Endothelial cell of umbilical vein (primary cell): ENCODE results near the gene PPP3CA. TPM values are rescaled to one million over a fixed set of nuclear protein-coding genes. Genes with fewer than 3 reads are reported as not detected.

ENCODE experiments used
- BruUV-seq: library from RNA; stranded (reverse); fragments of 400-500 nt; replicated peaks from 2 replicates; lab custom pipeline; 2021; lab: Mats Ljungman, UMichigan
- CTCF ChIA-PET: fragments of 300-600, 350-600 bp; sonication (Branson Sonifier 250); formaldehyde crosslinking; loops from one replicate; lab custom pipeline; 2021; ENCODE audit warnings: antibody characterized with exemption, inconsistent platforms; lab: Charles Lee
- POLR2A ChIA-PET: fragments of 300-600, 350-600 bp; sonication (Branson Sonifier 250); formaldehyde crosslinking; loops from one replicate; lab custom pipeline; 2021; ENCODE audit warnings: antibody characterized with exemption, inconsistent platforms; lab: Charles Lee
- DNase-seq: peaks from one replicate; pipeline ENCODE4 v3.0.0-alpha.2; 2011; ENCODE audit warnings: low read depth, low spot score
- FAIRE-seq: peaks from 2 replicates; lab custom pipeline; 2011; peaks lifted over from hg19 to GRCh38; lab: Jason Lieb, UNC
- H2AFZ ChIP-seq: 2 replicates; pipeline ENCODE4 v1.6.0; 2012; ENCODE audit warnings: low read depth, low read length, control low read depth, inconsistent platforms
- H3K27ac ChIP-seq: 2 replicates; pipeline ENCODE4 v1.5.1; 2011; ENCODE audit warnings: low read depth, mild to moderate bottlenecking, control low read depth, low read length, moderate library complexity; ENCODE audit not compliant: insufficient read depth
- H3K27me3 ChIP-seq, 2 experiments: 2 replicates each; pipeline versions ENCODE4 v1.6.0 to v1.6.1; 2011; ENCODE audit warnings: low read length in 2 of 2, mixed read lengths in 1 of 2; ENCODE audit not compliant: control insufficient read depth in 2 of 2, insufficient read depth in 2 of 2
- H3K36me3 ChIP-seq, 2 experiments: 2 replicates in 1 of 2; 3 replicates in 1 of 2; pipeline ENCODE4 v1.5.1; 2011; ENCODE audit warnings: low read length in 2 of 2, mild to moderate bottlenecking in 1 of 2, moderate library complexity in 1 of 2; ENCODE audit not compliant: control insufficient read depth in 2 of 2, insufficient read depth in 2 of 2; ENCODE audit errors: extremely low read depth in 1 of 2
- H3K4me1 ChIP-seq: 3 replicates; pipeline ENCODE4 v1.5.1; 2011; ENCODE audit warnings: mild to moderate bottlenecking, low read length; ENCODE audit not compliant: control insufficient read depth, insufficient read depth; ENCODE audit errors: extremely low read depth
- H3K4me2 ChIP-seq: 2 replicates; pipeline ENCODE4 v1.6.1; 2011; ENCODE audit warnings: low read length, control low read depth, mixed read lengths; ENCODE audit not compliant: insufficient read depth
- H3K4me3 ChIP-seq, 3 experiments: fragments of 200-600 bp in 1 of 3; sonication (generic), shearing (Covaris generic) in 1 of 3; replicated peaks in 1 of 3; 2 replicates each; pipeline ENCODE4 v1.5.1; 2011 to 2016; ENCODE audit warnings: control low read depth in 3 of 3, low read length in 3 of 3, mild to moderate bottlenecking in 2 of 3, inconsistent platforms in 1 of 3, low read depth in 1 of 3, moderate library complexity in 1 of 3; ENCODE audit not compliant: insufficient read depth in 1 of 3
- H3K79me2 ChIP-seq: 2 replicates; pipeline ENCODE4 v1.6.0; 2012; ENCODE audit warnings: low read length, inconsistent platforms; ENCODE audit not compliant: control insufficient read depth, insufficient read depth
- H3K9ac ChIP-seq: replicated peaks from 2 replicates; pipeline ENCODE3; 2011; ENCODE audit warnings: low read length, control low read depth; ENCODE audit not compliant: insufficient read depth; ENCODE audit errors: extremely low read depth
- H3K9me1 ChIP-seq: replicated peaks from 3 replicates; pipeline ENCODE4 v1.6.0; 2011; ENCODE audit warnings: mild to moderate bottlenecking, low read length; ENCODE audit not compliant: control insufficient read depth, insufficient read depth; ENCODE audit errors: extremely low read depth
- H3K9me3 ChIP-seq: replicated peaks from 2 replicates; pipeline ENCODE4 v1.5.1; 2012; ENCODE audit warnings: low read length, inconsistent platforms; ENCODE audit not compliant: control insufficient read depth, insufficient read depth
- H4K20me1 ChIP-seq: replicated peaks from 2 replicates; pipeline ENCODE3; 2011; ENCODE audit warnings: mild to moderate bottlenecking, low read length; ENCODE audit not compliant: control insufficient read depth, insufficient read depth; ENCODE audit errors: extremely low read depth
- EZH2 ChIP-seq: IDR thresholded peaks from 2 replicates; pipeline ENCODE4 v1.6.1; 2012; ENCODE audit warnings: borderline replicate concordance, low read depth, mild to moderate bottlenecking, moderate library complexity, low read length, inconsistent platforms; ENCODE audit not compliant: severe bottlenecking
- FOS ChIP-seq: IDR thresholded peaks from 2 replicates; pipeline ENCODE4 v1.6.1; 2011; ENCODE audit warnings: mild to moderate bottlenecking, low read length, moderate library complexity, borderline replicate concordance; ENCODE audit not compliant: insufficient read depth
- GATA2 ChIP-seq: IDR thresholded peaks from 2 replicates; pipeline ENCODE4 v1.7.0; 2011; ENCODE audit warnings: low read depth, mild to moderate bottlenecking, moderate library complexity, mixed read lengths, low read length; ENCODE audit not compliant: insufficient read length, insufficient read depth
- JUN ChIP-seq: IDR thresholded peaks from 2 replicates; pipeline ENCODE4 v1.6.1; 2011; ENCODE audit warnings: borderline replicate concordance, low read depth; ENCODE audit not compliant: insufficient read length, insufficient read depth
- MYC ChIP-seq: IDR thresholded peaks from one replicate; pipeline ENCODE4 v1.6.1; 2011; ENCODE audit warnings: mild to moderate bottlenecking, low read depth, low read length
- POLR2A ChIP-seq: IDR thresholded peaks from 2 replicates; pipeline ENCODE4 v1.6.1; 2012; ENCODE audit warnings: low read depth, mild to moderate bottlenecking, control low read depth, low read length
- POLR2AphosphoS5 ChIP-seq: IDR thresholded peaks from 2 replicates; pipeline ENCODE4 v1.6.1; 2012; ENCODE audit warnings: low read depth, mild to moderate bottlenecking, control low read depth, low read length, moderate library complexity; ENCODE audit not compliant: insufficient read depth
- dilution Hi-C: fragments of 300-500 bp; cut with MboI; formaldehyde crosslinking; loops from one replicate; pipeline ENCODE4 v1.15.0; 2019; ENCODE audit warnings: low sequenced_read_pairs; ENCODE audit not compliant: extremely low pct_ligation_motif_present
- intact Hi-C: fragments of 100-400 bp; cut with micrococcal nuclease; formaldehyde crosslinking; loops from one replicate; pipeline ENCODE4 v1.10.0; 2022
- polyA plus RNA-seq, 4 experiments: library from polyadenylated mRNA; depleted of rRNA in 3 of 4; stranded (reverse) in 3 of 4; unstranded in 1 of 4; fragments of >200 nt; gene quantifications; 2 replicates each; pipeline versions ENCODE4 v1.2.1 to v1.2.3, GENCODE V29; 2011 to 2012; ENCODE audit warnings: missing spikeins in 1 of 4
- total RNA-seq: library from RNA; stranded (reverse); gene quantifications from 2 replicates; pipeline ENCODE4 v1.2.3, GENCODE V29; 2021
- TF ChIP-seq, protein P1 (sequence below), 2 donors: IDR thresholded peaks; 1 replicate in 1 of 2; 2 replicates in 1 of 2; pipeline ENCODE4 v1.5.1; 2011; ENCODE audit warnings: low read length in 2 of 2, mild to moderate bottlenecking in 2 of 2, moderate library complexity in 2 of 2, control low read depth in 1 of 2, inconsistent platforms in 1 of 2, low read depth in 1 of 2; ENCODE audit not compliant: insufficient read depth in 1 of 2; ENCODE audit errors: extremely low read depth in 1 of 2
- TF ChIP-seq, protein P2 (sequence below): IDR thresholded peaks from 2 replicates; pipeline ENCODE4 v1.6.1; 2011; ENCODE audit not compliant: insufficient read depth, insufficient read length

Gene PPP3CA
- total and polyA plus RNA-seq, 2 donors (not counting 3 experiments of a cell fraction or from before 2014, with no cell fraction given), result 7.0 to 43.3 TPM

DNA sequence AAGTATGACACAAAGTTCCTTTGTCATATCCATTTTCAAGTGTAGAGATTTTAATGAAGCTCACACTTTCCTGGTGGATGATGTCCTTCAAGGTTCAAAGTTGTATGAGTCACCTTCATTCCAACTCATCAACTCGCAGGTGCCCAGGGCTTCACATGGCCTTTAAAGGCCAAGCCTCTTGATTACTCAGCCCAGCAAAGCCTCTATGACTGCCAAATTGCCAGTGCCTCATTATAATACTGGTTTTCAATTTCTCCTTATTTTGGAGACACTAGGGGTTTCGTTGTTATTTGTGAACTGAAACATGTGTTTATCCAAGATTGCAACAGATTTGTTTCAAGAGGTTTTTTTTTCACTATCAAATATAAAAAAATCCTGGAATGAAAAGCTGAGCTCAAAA, 45.9 kb upstream of the PPP3CA start:
- H3K27me3 ChIP-seq, result no peaks in the 10 kb centered on the region
- FAIRE-seq (no peak), DNase-seq (no peak)
- POLR2A ChIA-PET, result no interaction called here
- intact Hi-C loops (no loop called here), dilution Hi-C loops (no loop called here)
- H3K4me3 ChIP-seq, result no peak overlapping the region
- no peak overlapping the region for H3K27ac ChIP-seq
- CTCF ChIA-PET, result interaction anchor here (0.6 to 0.9 kb wide), 2 partner anchors 11 to 283 kb away, joined by 3 read pairs; no protein-coding TSS in a partner anchor
- no peaks in the 10 kb centered on the region for H4K20me1 ChIP-seq
- H3K4me2 ChIP-seq, result no peak overlapping the region
- no TSS peak for BruUV-seq
- no peak overlapping the region for H3K9ac ChIP-seq
- no peaks in the 10 kb centered on the region for H3K36me3 ChIP-seq
- H2AFZ ChIP-seq, result no peak overlapping the region
- no peaks in the 10 kb centered on the region for H3K9me1 ChIP-seq
- H3K4me1 ChIP-seq, result no peaks in the 10 kb centered on the region
- no peaks in the 10 kb centered on the region for H3K79me2 ChIP-seq
- no peak for TF ChIP-seq FOS
- no peak for TF ChIP-seq GATA2
- TF ChIP-seq EZH2, result no peak
- TF ChIP-seq, protein P1, sequence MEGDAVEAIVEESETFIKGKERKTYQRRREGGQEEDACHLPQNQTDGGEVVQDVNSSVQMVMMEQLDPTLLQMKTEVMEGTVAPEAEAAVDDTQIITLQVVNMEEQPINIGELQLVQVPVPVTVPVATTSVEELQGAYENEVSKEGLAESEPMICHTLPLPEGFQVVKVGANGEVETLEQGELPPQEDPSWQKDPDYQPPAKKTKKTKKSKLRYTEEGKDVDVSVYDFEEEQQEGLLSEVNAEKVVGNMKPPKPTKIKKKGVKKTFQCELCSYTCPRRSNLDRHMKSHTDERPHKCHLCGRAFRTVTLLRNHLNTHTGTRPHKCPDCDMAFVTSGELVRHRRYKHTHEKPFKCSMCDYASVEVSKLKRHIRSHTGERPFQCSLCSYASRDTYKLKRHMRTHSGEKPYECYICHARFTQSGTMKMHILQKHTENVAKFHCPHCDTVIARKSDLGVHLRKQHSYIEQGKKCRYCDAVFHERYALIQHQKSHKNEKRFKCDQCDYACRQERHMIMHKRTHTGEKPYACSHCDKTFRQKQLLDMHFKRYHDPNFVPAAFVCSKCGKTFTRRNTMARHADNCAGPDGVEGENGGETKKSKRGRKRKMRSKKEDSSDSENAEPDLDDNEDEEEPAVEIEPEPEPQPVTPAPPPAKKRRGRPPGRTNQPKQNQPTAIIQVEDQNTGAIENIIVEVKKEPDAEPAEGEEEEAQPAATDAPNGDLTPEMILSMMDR (IDR thresholded peaks at IDR 0.05; ENCODE audit: extremely low read depth in 1 of 2, insufficient read depth in 1 of 2, low read depth in 1 of 2, low read length in 2 of 2), result no peak
- no peak for TF ChIP-seq JUN
- TF ChIP-seq, protein P2, sequence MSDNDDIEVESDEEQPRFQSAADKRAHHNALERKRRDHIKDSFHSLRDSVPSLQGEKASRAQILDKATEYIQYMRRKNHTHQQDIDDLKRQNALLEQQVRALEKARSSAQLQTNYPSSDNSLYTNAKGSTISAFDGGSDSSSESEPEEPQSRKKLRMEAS, result no peak
- TF ChIP-seq POLR2A, result no peak
- TF ChIP-seq MYC, result no peak
- TF ChIP-seq POLR2AphosphoS5, result no peak
- H3K9me3 ChIP-seq, result no peaks in the 10 kb centered on the region
